Fibroblast of pulmonary artery (primary cell): ENCODE results near the gene AGAP1.

Experiments used
- DNase-seq: peaks from one replicate; pipeline ENCODE4 v3.0.0-alpha.2; 2010; ENCODE audit warnings: low read depth
- H3K4me3 ChIP-seq: replicated peaks from 2 replicates; pipeline ENCODE4 v1.5.1; 2011; ENCODE audit warnings: low read depth, mild to moderate bottlenecking, control low read depth, low read length, moderate library complexity
- CTCF ChIP-seq: IDR thresholded peaks from 2 replicates; pipeline ENCODE4 v1.5.1; 2011; ENCODE audit warnings: mild to moderate bottlenecking, control low read depth, low read length, inconsistent platforms; ENCODE audit errors: missing control alignments

Gene AGAP1

GRCh38 chr2:236179236-236180075 is 685.6 kb downstream of the AGAP1 start:
- peak overlapping the region; percentile 52 for H3K4me3 ChIP-seq
- TF ChIP-seq CTCF = no peak
- DNase-seq = peak; percentile 18

DNA sequence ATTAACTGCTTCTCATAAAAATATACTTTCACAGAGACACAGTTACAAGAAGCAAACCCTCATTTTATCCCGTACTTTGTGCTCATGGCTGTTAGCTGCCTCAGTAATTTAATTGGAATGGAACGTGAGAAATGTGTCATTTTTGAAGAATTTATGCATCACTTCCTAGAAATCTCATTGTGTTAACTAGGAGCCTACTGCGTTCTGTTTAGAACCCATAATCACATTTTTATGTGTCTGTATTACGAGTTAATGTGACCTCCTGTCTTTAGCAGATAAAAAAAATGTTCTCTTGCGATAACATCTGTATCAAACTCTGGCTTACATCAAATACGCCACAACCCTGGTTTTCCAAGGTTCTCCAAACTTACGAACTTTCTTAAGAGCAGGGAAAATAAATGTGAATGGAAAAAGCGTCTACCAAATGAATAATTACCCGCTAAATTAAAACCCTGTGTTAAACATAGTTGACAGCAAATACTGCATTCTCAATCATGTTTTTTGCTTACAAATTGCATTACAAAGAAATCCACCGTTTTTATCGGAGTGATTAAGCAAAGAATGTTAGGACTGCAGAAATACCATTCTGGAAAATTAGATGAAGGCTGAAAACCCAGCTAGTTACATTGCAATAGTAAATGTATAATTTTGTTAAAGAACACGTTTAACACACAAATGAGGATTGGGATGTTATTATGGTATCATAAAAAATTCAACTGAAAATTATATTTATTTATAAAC is 686.4 kb downstream of the AGAP1 start:
- peak; percentile 52 for DNase-seq
- H3K4me3 ChIP-seq = peak overlapping the region; percentile 52

DNA sequence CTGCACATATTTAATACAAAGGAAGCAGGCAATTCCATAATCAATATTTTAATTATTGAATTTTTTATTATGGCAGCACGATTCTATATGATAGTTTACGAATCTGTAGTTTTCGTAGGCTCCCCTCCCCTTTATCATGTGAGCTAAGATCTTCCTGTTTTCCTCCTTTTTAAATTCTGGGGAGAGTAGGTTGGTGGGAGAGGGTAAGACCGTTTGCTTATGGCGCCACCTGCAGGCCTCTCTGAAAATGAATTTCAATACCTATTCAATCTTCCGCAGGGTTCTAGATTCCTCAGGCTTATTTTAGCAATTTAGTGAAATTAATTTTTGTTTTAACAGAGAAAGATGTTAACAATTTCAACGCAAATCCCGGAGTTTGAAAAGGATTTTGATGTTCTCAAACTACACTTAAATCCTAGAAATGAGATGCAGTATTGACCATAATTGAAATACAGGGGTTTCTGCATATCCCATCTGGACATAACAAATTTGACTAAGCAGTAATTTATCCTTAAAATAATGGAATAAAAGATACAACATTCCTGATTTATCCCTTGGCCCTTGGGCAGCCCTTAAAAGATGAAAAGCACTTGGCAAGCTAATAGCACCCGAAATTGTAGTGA is 687.1 kb downstream of the AGAP1 start:
- TF ChIP-seq CTCF = peak; percentile 72
- DNase-seq = peak; percentile 83
- peak overlapping the region; percentile 6 for H3K4me3 ChIP-seq

More for the DNA sequence above, 686.4 kb downstream of the AGAP1 start:
- TF ChIP-seq CTCF = no peak
